Left renal pelvis (tissue), 4 donors: ENCODE results near the gene TECPR2. TPM values are rescaled to one million over a fixed set of nuclear protein-coding genes. Genes with fewer than 3 reads are reported as not detected.
"Not testable (repeated sequence)": the region's sequence is repeated elsewhere in the genome, so short reads cannot be mapped to it uniquely, and the experiment has no call there.

ENCODE experiments used
- DNase-seq, 4 donors: peaks; one replicate each; pipeline ENCODE4 v3.0.0-alpha.2; 2013; ENCODE audit warnings: low read depth in 4 of 4, low spot score in 3 of 4
- polyA plus RNA-seq, 4 donors: library from polyadenylated mRNA; unstranded; fragments of 120-200 nt; gene quantifications; one replicate each; pipeline ENCODE4 v1.2.1, GENCODE V29; 2013; ENCODE audit not compliant: insufficient read length in 4 of 4

Gene TECPR2
- polyA plus RNA-seq, 4 donors, result 15.0 to 18.7 (median 17.2) TPM

- DNase-seq, result not testable (repeated sequence)
These were observed 157.0 kb downstream of the TECPR2 start for GRCh38 chr14:102519709-102520108.

GRCh38 chr14:102523200-102523568, 160.4 kb downstream of the TECPR2 start:
- no peak for DNase-seq

DNA sequence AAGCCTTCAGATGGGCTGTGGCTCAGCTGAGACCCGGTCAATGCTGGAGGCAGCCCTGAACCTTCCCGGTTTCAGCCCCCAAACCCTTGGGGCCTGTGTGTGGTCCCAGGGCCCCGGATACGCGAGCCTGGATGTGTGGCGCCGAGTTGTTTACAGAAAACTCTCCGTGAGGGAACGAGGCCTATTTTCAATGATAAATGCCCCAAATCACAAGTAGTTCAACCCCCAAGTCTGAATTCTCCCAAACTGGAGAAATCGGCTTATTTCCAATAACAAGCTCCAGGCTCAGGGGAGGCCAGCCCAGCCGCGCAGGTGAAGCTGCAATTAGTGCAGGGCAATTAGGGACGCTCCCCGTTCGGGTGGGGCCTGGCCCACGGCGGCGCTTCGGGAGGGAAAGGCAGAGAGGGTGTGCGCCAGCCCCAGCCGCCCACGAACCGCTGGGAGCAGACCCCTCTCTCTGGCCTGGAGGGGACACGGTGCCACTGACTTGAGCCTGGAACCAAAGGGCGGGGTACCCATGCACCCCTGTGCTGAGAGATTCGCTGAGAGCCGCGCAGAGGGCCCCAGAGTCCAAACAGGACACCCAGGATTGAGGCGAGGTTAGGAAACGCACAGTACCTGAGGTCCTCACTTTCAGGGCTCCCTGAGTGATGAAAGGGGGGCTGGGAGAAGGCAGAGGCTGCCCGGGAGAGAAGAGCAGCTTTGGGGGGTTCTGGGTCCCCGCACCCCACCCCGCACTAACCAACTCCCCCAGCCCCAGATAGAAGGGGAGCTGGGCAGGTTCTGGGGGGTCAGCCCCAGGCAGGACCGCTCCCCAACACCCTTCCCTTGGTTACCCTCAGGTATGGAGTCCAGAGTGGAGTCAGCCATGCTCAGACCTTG, 161.1 kb downstream of the TECPR2 start:
- DNase-seq, result no peak

GRCh38 chr14:102524451-102525218, 161.9 kb downstream of the TECPR2 start:
- DNase-seq, result peak; percentile 90 to 96 (median 94)

- DNase-seq, result no peak
These were observed 162.6 kb downstream of the TECPR2 start for GRCh38 chr14:102525219-102525928.

DNA sequence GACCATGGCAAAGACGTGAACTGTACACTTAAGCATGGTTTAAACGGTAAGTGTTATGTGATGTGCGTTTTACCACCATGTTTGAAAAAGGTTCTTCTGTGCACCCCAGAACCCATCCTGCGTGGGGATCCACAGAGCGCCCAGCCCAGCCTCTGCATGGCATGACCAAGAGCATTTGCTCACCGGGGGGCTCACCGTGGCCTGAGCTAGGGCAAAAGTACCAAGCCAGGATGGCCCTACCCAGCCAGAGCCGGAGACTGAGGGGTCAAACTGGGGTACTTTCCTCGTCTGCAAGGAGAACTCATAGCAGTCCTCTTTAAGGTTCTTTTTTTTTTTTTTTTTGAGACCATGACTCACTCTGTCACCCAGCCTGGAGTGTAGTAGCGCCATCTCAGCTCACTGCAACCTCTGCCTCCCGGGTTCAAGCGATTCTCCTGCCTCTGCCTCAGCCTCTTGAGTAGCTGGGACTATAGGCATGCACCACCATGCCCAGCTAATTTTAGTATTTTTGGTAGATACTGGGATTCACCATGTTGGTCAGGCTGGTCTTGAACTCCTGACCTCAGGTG, 163.3 kb downstream of the TECPR2 start:
- DNase-seq, result no peak

GRCh38 chr14:102528431-102529170, 165.9 kb downstream of the TECPR2 start:
- DNase-seq, result no peak

GRCh38 chr14:102530828-102531478, 168.2 kb downstream of the TECPR2 start:
- no peak for DNase-seq

- DNase-seq, result no peak
These were observed 169.5 kb downstream of the TECPR2 start for GRCh38 chr14:102532204-102532658.

- DNase-seq, result no peak
These were observed 175.3 kb downstream of the TECPR2 start for GRCh38 chr14:102537981-102538601.

- DNase-seq, result no peak
These were observed 176.1 kb downstream of the TECPR2 start for GRCh38 chr14:102538602-102539543.

GRCh38 chr14:102539544-102540314, 177.0 kb downstream of the TECPR2 start:
- peak in 1 of 4 donors; percentile 68 for DNase-seq

DNA sequence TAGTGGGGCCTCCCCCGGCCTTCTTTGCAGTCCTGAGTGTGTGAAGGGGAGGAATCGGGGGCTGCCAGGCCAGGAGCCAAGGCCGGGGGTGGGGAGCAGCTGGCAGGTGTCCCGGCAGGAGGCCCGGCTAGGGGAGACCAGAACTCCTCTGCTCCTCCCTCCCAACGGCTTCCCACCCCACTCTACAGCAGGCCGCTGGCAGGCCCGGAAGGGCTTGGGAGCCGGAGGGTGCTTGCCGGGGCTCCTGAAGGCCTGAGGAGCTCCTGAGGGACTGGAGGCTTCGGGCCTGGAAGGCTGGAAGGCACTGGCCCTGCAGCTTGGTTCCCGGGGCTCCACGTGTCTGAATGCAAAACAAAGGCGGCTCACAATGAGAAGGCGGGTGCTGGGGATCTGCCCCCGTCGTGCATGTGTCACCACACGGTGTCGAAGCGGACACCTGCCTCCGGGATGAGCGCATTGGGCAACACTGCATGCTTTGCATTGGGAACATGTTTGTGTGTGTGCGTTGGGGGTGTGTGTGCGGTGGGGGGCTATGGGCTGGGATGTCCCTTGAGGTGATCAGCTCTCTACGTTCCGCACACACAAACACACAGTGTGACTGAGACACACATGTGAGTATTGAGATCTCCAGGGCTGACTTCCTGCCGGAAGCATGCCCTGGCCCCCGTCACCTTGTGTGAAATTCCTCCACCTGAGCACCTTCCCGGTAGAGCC, 177.7 kb downstream of the TECPR2 start:
- peak in 2 of 4 donors; percentile 51 to 64 for DNase-seq

- not testable (repeated sequence) for DNase-seq
These were observed 178.3 kb downstream of the TECPR2 start for GRCh38 chr14:102541029-102541491.

GRCh38 chr14:102541771-102542170, 179.0 kb downstream of the TECPR2 start:
- no peak for DNase-seq

DNA sequence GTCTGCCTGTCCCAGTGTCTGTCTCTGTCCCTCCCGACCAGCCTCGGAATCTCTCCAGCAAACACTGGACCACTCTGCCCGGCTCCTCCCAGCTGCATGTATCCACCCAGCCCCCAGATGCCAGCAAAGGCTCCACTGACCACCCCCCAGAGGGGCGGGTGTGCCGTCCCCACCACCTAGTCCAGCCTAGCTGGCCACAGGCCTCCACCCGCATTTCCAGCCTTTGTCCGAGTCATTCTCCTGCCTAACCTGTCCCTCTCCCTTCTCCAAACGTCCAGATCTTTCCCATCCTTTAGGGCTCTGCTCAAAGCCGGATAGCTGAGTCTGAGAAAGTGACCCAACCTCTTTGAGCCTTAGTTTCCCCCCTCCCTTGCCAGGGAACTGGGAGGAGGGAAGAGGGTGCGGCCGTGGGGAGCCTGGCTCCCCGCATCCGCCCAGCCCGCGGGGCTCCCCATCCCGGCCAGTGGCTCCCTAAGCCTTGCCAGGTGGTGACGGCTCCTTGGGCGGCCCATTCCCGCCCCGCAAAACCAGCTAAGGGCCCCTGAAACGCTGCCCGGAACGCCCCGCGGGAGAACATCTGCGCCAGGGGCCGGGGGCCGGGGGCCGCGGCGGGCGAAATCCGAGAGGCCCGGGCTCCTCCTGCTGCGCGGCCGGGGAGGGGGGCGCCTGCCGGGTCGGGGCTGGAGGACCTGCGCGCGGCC, 181.5 kb downstream of the TECPR2 start:
- DNase-seq, result no peak
